Measurements from ENCODE around the gene DNAH10.

Gene DNAH10

DNA sequence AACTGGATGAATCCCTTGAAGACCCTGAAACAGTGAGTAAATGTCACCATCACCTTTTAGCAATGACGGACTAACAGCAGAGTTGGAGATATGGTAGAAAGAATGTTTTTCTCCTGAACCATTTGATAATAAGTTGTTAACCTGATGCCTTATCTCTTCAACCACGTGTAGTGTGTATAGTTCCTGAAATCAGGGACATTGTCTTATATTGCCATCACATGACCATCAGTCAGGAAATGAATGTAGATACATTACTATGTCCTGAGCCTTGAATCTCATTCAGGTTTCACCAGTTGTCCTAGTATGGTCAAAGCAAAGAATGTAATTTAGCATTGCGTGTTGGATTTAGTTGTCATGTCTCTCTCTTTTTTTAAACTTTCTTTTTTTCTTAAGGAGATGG, 34.2 kb upstream of the DNAH10 start:
- no peak overlapping the region for H3K4me2 ChIP-seq (ENCODE audit: low read depth, low read length, poor library complexity, severe bottlenecking)
- TF ChIP-seq, protein P1, sequence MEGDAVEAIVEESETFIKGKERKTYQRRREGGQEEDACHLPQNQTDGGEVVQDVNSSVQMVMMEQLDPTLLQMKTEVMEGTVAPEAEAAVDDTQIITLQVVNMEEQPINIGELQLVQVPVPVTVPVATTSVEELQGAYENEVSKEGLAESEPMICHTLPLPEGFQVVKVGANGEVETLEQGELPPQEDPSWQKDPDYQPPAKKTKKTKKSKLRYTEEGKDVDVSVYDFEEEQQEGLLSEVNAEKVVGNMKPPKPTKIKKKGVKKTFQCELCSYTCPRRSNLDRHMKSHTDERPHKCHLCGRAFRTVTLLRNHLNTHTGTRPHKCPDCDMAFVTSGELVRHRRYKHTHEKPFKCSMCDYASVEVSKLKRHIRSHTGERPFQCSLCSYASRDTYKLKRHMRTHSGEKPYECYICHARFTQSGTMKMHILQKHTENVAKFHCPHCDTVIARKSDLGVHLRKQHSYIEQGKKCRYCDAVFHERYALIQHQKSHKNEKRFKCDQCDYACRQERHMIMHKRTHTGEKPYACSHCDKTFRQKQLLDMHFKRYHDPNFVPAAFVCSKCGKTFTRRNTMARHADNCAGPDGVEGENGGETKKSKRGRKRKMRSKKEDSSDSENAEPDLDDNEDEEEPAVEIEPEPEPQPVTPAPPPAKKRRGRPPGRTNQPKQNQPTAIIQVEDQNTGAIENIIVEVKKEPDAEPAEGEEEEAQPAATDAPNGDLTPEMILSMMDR (conservative IDR thresholded peaks at IDR 0.05; ENCODE audit: low read length): no peak
- TF ChIP-seq EZH2phosphoT487 (IDR thresholded peaks at IDR 0.05; ENCODE audit: borderline replicate concordance): no peak
- H3K27me3 ChIP-seq (ENCODE audit: insufficient read depth, low read length, poor library complexity, severe bottlenecking): no peaks in the 10 kb centered on the region
- no peaks in the 10 kb centered on the region for H3K4me1 ChIP-seq (ENCODE audit: insufficient read depth, low read length, poor library complexity, severe bottlenecking)
- peaks cover 71% of the 10 kb centered on the region; the same call in 1 of the 2 replicates for H3K36me3 ChIP-seq (ENCODE audit: insufficient read depth, low read length)
- no peak overlapping the region for H3K9ac ChIP-seq (ENCODE audit: low read depth, low read length, poor library complexity, severe bottlenecking)
- no peaks in the 10 kb centered on the region for H3F3A ChIP-seq (ENCODE audit: low read depth)
- no peaks in the 10 kb centered on the region for H3K9me3 ChIP-seq (ENCODE audit: insufficient read depth, low read depth, low read length)
- no peaks in the 10 kb centered on the region for H3K9me2 ChIP-seq (replicated peaks; ENCODE audit: low read depth, low read length)
- H2AFZ ChIP-seq (ENCODE audit: low read length): no peak overlapping the region
- H4K20me1 ChIP-seq (ENCODE audit: insufficient read depth, low read length, poor library complexity, severe bottlenecking): no peaks in the 10 kb centered on the region
- H3K4me3 ChIP-seq (ENCODE audit: low read length, poor library complexity, severe bottlenecking): no peak overlapping the region
- no peaks in the 10 kb centered on the region for H3K79me2 ChIP-seq (ENCODE audit: insufficient read depth, low read length)

DNA sequence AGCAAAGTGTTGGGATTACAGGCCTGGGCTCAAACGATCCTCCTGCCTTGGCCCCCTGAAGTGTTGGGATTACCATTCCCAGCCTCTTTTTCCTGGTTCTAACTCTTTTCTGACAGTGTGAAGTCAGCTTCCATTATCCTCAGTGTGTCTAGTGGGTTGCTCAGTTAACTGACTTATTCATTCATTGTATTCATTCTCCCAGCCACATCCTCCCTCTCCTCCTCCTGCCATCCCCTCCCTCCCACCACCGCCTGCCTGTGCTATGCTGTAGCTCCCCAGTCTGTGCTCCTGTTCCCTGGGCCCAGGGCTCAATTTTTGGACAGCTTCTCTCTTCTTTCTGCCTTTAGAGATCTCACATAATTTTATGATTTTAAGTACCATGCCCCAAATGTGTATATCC, 30.5 kb upstream of the DNAH10 start:
- no peaks in the 10 kb centered on the region for H3K9me3 ChIP-seq (ENCODE audit: insufficient read depth, low read depth, low read length)
- no peak overlapping the region for H3K4me2 ChIP-seq (ENCODE audit: low read depth, low read length, poor library complexity, severe bottlenecking)

DNA sequence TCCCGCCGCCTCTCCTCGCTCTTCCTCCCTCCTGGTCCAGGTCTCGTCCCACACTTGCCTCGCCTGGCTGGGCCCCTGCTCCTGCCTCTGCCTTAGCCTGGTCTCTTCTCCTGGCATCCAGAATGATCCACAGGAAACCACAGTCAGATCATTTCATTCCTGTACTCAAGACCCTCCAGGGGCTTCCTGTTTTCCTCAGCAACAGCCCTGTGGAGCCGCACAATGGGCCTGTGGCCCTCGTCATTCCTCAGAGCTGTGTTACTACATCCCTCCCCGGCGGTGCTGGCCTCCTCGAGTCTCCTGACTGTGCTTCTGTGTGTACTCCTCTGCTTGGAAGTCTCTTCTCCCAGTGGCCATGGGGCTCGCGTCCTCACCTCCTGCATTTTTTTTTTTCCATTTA, 29.9 kb upstream of the DNAH10 start:
- Histone ChIP-seq H4K20me1 (ENCODE audit: insufficient read depth, low read length, poor library complexity, severe bottlenecking) (no peaks in the 10 kb centered on the region), H3F3A (ENCODE audit: low read depth) (no peaks in the 10 kb centered on the region), H2AFZ (ENCODE audit: low read length) (no peak overlapping the region), H3K4me1 (ENCODE audit: insufficient read depth, low read length, poor library complexity, severe bottlenecking) (no peaks in the 10 kb centered on the region), H3K79me2 (ENCODE audit: insufficient read depth, low read length) (no peaks in the 10 kb centered on the region), H3K9me2 (replicated peaks; ENCODE audit: low read depth, low read length) (no peaks in the 10 kb centered on the region), H3K27me3 (ENCODE audit: insufficient read depth, low read length, poor library complexity, severe bottlenecking) (no peaks in the 10 kb centered on the region), H3K4me3 (ENCODE audit: low read length, poor library complexity, severe bottlenecking) (no peak overlapping the region), H3K9me3 (ENCODE audit: insufficient read depth, low read depth, low read length) (no peaks in the 10 kb centered on the region), H3K4me2 (ENCODE audit: low read depth, low read length, poor library complexity, severe bottlenecking) (no peak overlapping the region), H3K9ac (ENCODE audit: low read depth, low read length, poor library complexity, severe bottlenecking) (no peak overlapping the region), H3K36me3 (ENCODE audit: insufficient read depth, low read length) (peaks cover 88% of the 10 kb centered on the region; the same call in 1 of the 2 replicates)
- TF ChIP-seq, protein P1 (conservative IDR thresholded peaks at IDR 0.05; ENCODE audit: low read length): no peak
- no peak for TF ChIP-seq EZH2phosphoT487 (IDR thresholded peaks at IDR 0.05; ENCODE audit: borderline replicate concordance)

More for the DNA sequence above, 30.5 kb upstream of the DNAH10 start:
- no peaks in the 10 kb centered on the region for H4K20me1 ChIP-seq (ENCODE audit: insufficient read depth, low read length, poor library complexity, severe bottlenecking)
- peaks cover 88% of the 10 kb centered on the region; the same call in 1 of the 2 replicates for H3K36me3 ChIP-seq (ENCODE audit: insufficient read depth, low read length)
- no peaks in the 10 kb centered on the region for H3K9me2 ChIP-seq (replicated peaks; ENCODE audit: low read depth, low read length)
- no peaks in the 10 kb centered on the region for H3K4me1 ChIP-seq (ENCODE audit: insufficient read depth, low read length, poor library complexity, severe bottlenecking)
- no peaks in the 10 kb centered on the region for H3K27me3 ChIP-seq (ENCODE audit: insufficient read depth, low read length, poor library complexity, severe bottlenecking)
- no peak overlapping the region for H3K9ac ChIP-seq (ENCODE audit: low read depth, low read length, poor library complexity, severe bottlenecking)
- H3K4me3 ChIP-seq (ENCODE audit: low read length, poor library complexity, severe bottlenecking): no peak overlapping the region
- no peaks in the 10 kb centered on the region for H3K79me2 ChIP-seq (ENCODE audit: insufficient read depth, low read length)
- TF ChIP-seq, protein P1 (conservative IDR thresholded peaks at IDR 0.05; ENCODE audit: low read length): no peak
- no peak for TF ChIP-seq EZH2phosphoT487 (IDR thresholded peaks at IDR 0.05; ENCODE audit: borderline replicate concordance)
- H2AFZ ChIP-seq (ENCODE audit: low read length): no peak overlapping the region
- H3F3A ChIP-seq (ENCODE audit: low read depth): no peaks in the 10 kb centered on the region

Data from Loucy (cell line).